IMR-90 (cell line): Measurements from ENCODE around the gene SLC18A3. TPM values are rescaled to one million over a fixed set of nuclear protein-coding genes. Genes with fewer than 3 reads are reported as not detected.
A peak's percentile ranks its signal among the peaks of the same experiment; 100 is the strongest.

Source experiments
- ATAC-seq: fragments of 200-7000 bp; cut with Tn5 transposase; 2 replicates; pipeline ENCODE4 v1.9.1; 2020; ENCODE audit warnings: low read depth, mild to moderate bottlenecking, moderate library complexity
- BruUV-seq: library from RNA; stranded (reverse); fragments of 400-500 nt; replicated peaks from 2 replicates; lab custom pipeline; 2021; lab: Mats Ljungman, UMichigan
- CTCF ChIA-PET: fragments of 300-600 bp; formaldehyde crosslinking; extraction: SDS; loops from one replicate; lab custom pipeline; 2021; ENCODE audit warnings: antibody characterized with exemption; lab: Yijun Ruan, JAX
- POLR2A ChIA-PET: fragments of 300-600 bp; sonication (Branson Sonifier 250); formaldehyde crosslinking; loops from one replicate; lab custom pipeline; 2022; ENCODE audit warnings: antibody characterized with exemption; ENCODE audit not compliant: unreplicated experiment; lab: Charles Lee
- DNase-seq: peaks from one replicate; pipeline ENCODE4 v3.0.0; 2013
- H2AFZ ChIP-seq: replicated peaks from 2 replicates; pipeline ENCODE3; 2013; ENCODE audit warnings: low read length, mild to moderate bottlenecking; ENCODE audit not compliant: poor library complexity
- H2AK5ac ChIP-seq: 2 replicates; pipeline ENCODE4 v1.6.1; 2013; ENCODE audit warnings: low read depth, low read length, inconsistent platforms
- H2AK9ac ChIP-seq: replicated peaks from 2 replicates; pipeline ENCODE3; 2013; ENCODE audit warnings: mild to moderate bottlenecking, low read depth, low read length, moderate library complexity; ENCODE audit not compliant: poor library complexity
- H2BK120ac ChIP-seq: 2 replicates; pipeline ENCODE4 v1.6.1; 2013; ENCODE audit warnings: low read depth, low read length, inconsistent platforms
- H2BK15ac ChIP-seq: 3 replicates; pipeline ENCODE4 v1.6.1; 2013; ENCODE audit warnings: low read depth, low read length, inconsistent platforms
- H2BK20ac ChIP-seq: 2 replicates; pipeline ENCODE4 v1.6.1; 2013; ENCODE audit warnings: low read depth, mild to moderate bottlenecking, inconsistent platforms, low read length, moderate library complexity
- H2BK5ac ChIP-seq: 2 replicates; pipeline ENCODE4 v1.6.1; 2013; ENCODE audit warnings: mild to moderate bottlenecking, low read depth, low read length, inconsistent platforms; ENCODE audit not compliant: poor library complexity, severe bottlenecking
- H3K14ac ChIP-seq: replicated peaks from 2 replicates; pipeline ENCODE4 v1.6.1; 2013; ENCODE audit warnings: low read depth, low read length, inconsistent platforms
- H3K18ac ChIP-seq: 2 replicates; pipeline ENCODE4 v1.6.1; 2013; ENCODE audit warnings: low read depth, low read length, control low read depth
- H3K23ac ChIP-seq: 2 replicates; pipeline ENCODE4 v1.6.1; 2013; ENCODE audit warnings: low read depth, low read length, inconsistent platforms
- H3K27ac ChIP-seq: 2 replicates; pipeline ENCODE4 v1.5.1; 2013; ENCODE audit warnings: mild to moderate bottlenecking, control low read depth, low read length; ENCODE audit not compliant: insufficient read depth
- H3K27me3 ChIP-seq: 2 replicates; pipeline ENCODE4 v1.6.1; 2013; ENCODE audit warnings: low read length; ENCODE audit not compliant: control insufficient read depth, insufficient read depth
- H3K36me3 ChIP-seq: 2 replicates; pipeline ENCODE4 v1.6.1; 2013; ENCODE audit warnings: low read length, mixed read lengths; ENCODE audit not compliant: control insufficient read depth, insufficient read depth
- H3K4ac ChIP-seq: 2 replicates; pipeline ENCODE4 v1.6.1; 2013; ENCODE audit warnings: low read depth, low read length, inconsistent platforms
- H3K4me1 ChIP-seq: 2 replicates; pipeline ENCODE4 v1.6.1; 2013; ENCODE audit warnings: low read length, mixed read lengths; ENCODE audit not compliant: control insufficient read depth, insufficient read depth
- H3K4me2 ChIP-seq: 2 replicates; pipeline ENCODE4 v1.6.1; 2013; ENCODE audit warnings: low read depth, mild to moderate bottlenecking, control low read depth, low read length, moderate library complexity
- H3K4me3 ChIP-seq: 2 replicates; pipeline ENCODE4 v1.5.1; 2013; ENCODE audit warnings: low read depth, mild to moderate bottlenecking, control low read depth, low read length, moderate library complexity; ENCODE audit not compliant: insufficient read depth
- H3K56ac ChIP-seq: 2 replicates; pipeline ENCODE4 v1.6.1; 2013; ENCODE audit warnings: low read length, inconsistent platforms; ENCODE audit not compliant: insufficient read depth; ENCODE audit errors: extremely low read depth
- H3K79me1 ChIP-seq, 2 experiments: 2 replicates each; pipeline ENCODE4 v1.6.1; 2013; ENCODE audit warnings: low read length in 2 of 2, inconsistent platforms in 1 of 2, low read depth in 1 of 2
- H3K9ac ChIP-seq: 2 replicates; pipeline ENCODE4 v1.6.1; 2013; ENCODE audit warnings: low read depth, low read length, control low read depth
- H3K9me1 ChIP-seq: 2 replicates; pipeline ENCODE4 v1.6.1; 2013; ENCODE audit warnings: low read length, inconsistent platforms; ENCODE audit not compliant: insufficient read depth
- H3K9me3 ChIP-seq: 2 replicates; pipeline ENCODE4 v1.6.1; 2013; ENCODE audit warnings: low read length; ENCODE audit not compliant: control insufficient read depth, insufficient read depth
- H4K20me1 ChIP-seq: 2 replicates; pipeline ENCODE4 v1.6.1; 2013; ENCODE audit warnings: low read length, inconsistent platforms; ENCODE audit not compliant: insufficient read depth
- H4K5ac ChIP-seq: 2 replicates; pipeline ENCODE4 v1.6.1; 2013; ENCODE audit warnings: mild to moderate bottlenecking, low read depth, low read length, control low read depth
- H4K8ac ChIP-seq, 2 experiments: 2 replicates each; pipeline ENCODE4 v1.6.1; 2013; ENCODE audit warnings: low read depth in 2 of 2, low read length in 2 of 2, control low read depth in 1 of 2, inconsistent platforms in 1 of 2
- H4K91ac ChIP-seq: 2 replicates; pipeline ENCODE4 v1.6.1; 2013; ENCODE audit warnings: low read depth, low read length, inconsistent platforms; ENCODE audit not compliant: insufficient read depth
- CHD1 ChIP-seq: IDR thresholded peaks from 2 replicates; pipeline ENCODE4 v1.6.1; 2012; ENCODE audit warnings: low read depth, low read length, improper control_type of control experiment
- ELK1 ChIP-seq: fragments of 150-350 bp; IDR thresholded peaks from 2 replicates; pipeline ENCODE4 v1.6.1; 2016; ENCODE audit warnings: low read depth, mild to moderate bottlenecking, low read length, moderate library complexity, borderline replicate concordance
- MXI1 ChIP-seq: IDR thresholded peaks from 2 replicates; pipeline ENCODE4 v1.6.1; 2012; ENCODE audit warnings: low read depth, mild to moderate bottlenecking, low read length, moderate library complexity, borderline replicate concordance
- POLR2A ChIP-seq: IDR thresholded peaks from 2 replicates; pipeline ENCODE4 v1.6.1; 2012; ENCODE audit warnings: mild to moderate bottlenecking, low read depth, low read length
- USF2 ChIP-seq: fragments of 150-350 bp; IDR thresholded peaks from 2 replicates; pipeline ENCODE4 v1.6.1; 2017; ENCODE audit warnings: mild to moderate bottlenecking, antibody characterized with exemption, low read length, low read depth
- WGBS, 2 experiments: methylation state at CpG; one replicate each; pipeline versions ENCODE4 v1.1.5 to v1.1.7; 2013; ENCODE audit warnings: missing lambda C conversion rate in 2 of 2; ENCODE audit not compliant: insufficient read length in 1 of 2; ENCODE audit errors: extremely low coverage in 2 of 2; 5-methylcytosine and 5-hydroxymethylcytosine counted together
- dilution Hi-C: fragments of 300-500 bp; cut with HindIII; formaldehyde crosslinking; loops from one replicate; pipeline ENCODE4 v1.14.3; 2018; ENCODE audit warnings: low sequenced_read_pairs; ENCODE audit not compliant: unreplicated experiment
- in situ Hi-C: fragments of 300-500 bp; cut with MboI; formaldehyde crosslinking; loops from 3 replicates; pipeline ENCODE4 v1.14.3; 2019; ENCODE audit warnings: low sequenced_read_pairs, inconsistent platforms, mixed read lengths
- intact Hi-C: fragments of 100-400 bp; cut with micrococcal nuclease; formaldehyde crosslinking; loops from 2 replicates; pipeline ENCODE4 v1.10.0; 2022
- polyA plus RNA-seq, 3 experiments: library from polyadenylated mRNA; depleted of rRNA; stranded (reverse); fragments of >200 nt; gene quantifications; 2 replicates each; pipeline ENCODE4 v1.2.3, GENCODE V29; 2012; ENCODE audit warnings: low replicate concordance in 1 of 3
- total RNA-seq: library from RNA; depleted of rRNA; stranded (reverse); fragments of >200 nt; gene quantifications from 2 replicates; pipeline ENCODE4 v1.2.3, GENCODE V29; 2012
- TF ChIP-seq, protein P1 (sequence below): conservative IDR thresholded peaks from 2 replicates; pipeline ENCODE4 v1.5.1; 2012; ENCODE audit warnings: mild to moderate bottlenecking, low read depth, low read length, improper control_type of control experiment

SLC18A3 gene
- total and polyA plus RNA-seq, 2 of the 4 experiments (the other 2 are of a cell fraction) = not detected

GRCh38 chr10:49595003-49595712, 15.0 kb upstream of the SLC18A3 start:
- intact Hi-C loops (loop anchor here (10.0 kb wide), 2 partner anchors 350 to 470 kb away; partner anchors contain the start of genes PARG, TIMM23B and WASHC2A), dilution Hi-C loops (no loop called here), in situ Hi-C loops (loop anchor here (10.0 kb wide), 2 partner anchors 320 to 620 kb away; no protein-coding TSS in a partner anchor)
- H3K27ac ChIP-seq = no peak overlapping the region
- no peak overlapping the region for H3K18ac ChIP-seq
- H3K14ac ChIP-seq = no peak overlapping the region
- no peak overlapping the region for H3K4me2 ChIP-seq
- no peaks in the 10 kb centered on the region for H3K79me1 ChIP-seq
- peaks cover 14% of the 10 kb centered on the region; the same call in 1 of the 2 replicates for H3K27me3 ChIP-seq
- no TSS peak for BruUV-seq
- H3K23ac ChIP-seq = no peak overlapping the region
- H3K4me1 ChIP-seq = no peaks in the 10 kb centered on the region; the same call in 1 of the 2 replicates
- H2BK120ac ChIP-seq = no peak overlapping the region
- no peak overlapping the region for H3K4me3 ChIP-seq
- no peak overlapping the region for H2BK15ac ChIP-seq
- H4K5ac ChIP-seq = no peak overlapping the region
- H2BK5ac ChIP-seq = no peak overlapping the region
- no peaks in the 10 kb centered on the region for H3K36me3 ChIP-seq
- no peaks in the 10 kb centered on the region for H3K9me3 ChIP-seq
- CTCF ChIA-PET = no interaction called here
- POLR2A ChIA-PET = no interaction called here
- H3K56ac ChIP-seq = no peak overlapping the region
- no peaks in the 10 kb centered on the region for H3K9me1 ChIP-seq
- WGBS, 2 experiments = no CpG with 5 or more reads among the region's 10 CpGs
- no peak overlapping the region for H2BK20ac ChIP-seq
- H3K9ac ChIP-seq = no peak overlapping the region
- no peak overlapping the region for H4K91ac ChIP-seq
- H2AFZ ChIP-seq = peak overlapping the region; percentile 21
- H2AK9ac ChIP-seq = no peak overlapping the region
- H2AK5ac ChIP-seq = no peak overlapping the region
- no peak overlapping the region for H3K4ac ChIP-seq
- no peaks in the 10 kb centered on the region for H4K20me1 ChIP-seq
- TF ChIP-seq CHD1 (no peak), POLR2A (no peak), ELK1 (no peak), USF2 (no peak), MXI1 (no peak)
- TF ChIP-seq, protein P1, sequence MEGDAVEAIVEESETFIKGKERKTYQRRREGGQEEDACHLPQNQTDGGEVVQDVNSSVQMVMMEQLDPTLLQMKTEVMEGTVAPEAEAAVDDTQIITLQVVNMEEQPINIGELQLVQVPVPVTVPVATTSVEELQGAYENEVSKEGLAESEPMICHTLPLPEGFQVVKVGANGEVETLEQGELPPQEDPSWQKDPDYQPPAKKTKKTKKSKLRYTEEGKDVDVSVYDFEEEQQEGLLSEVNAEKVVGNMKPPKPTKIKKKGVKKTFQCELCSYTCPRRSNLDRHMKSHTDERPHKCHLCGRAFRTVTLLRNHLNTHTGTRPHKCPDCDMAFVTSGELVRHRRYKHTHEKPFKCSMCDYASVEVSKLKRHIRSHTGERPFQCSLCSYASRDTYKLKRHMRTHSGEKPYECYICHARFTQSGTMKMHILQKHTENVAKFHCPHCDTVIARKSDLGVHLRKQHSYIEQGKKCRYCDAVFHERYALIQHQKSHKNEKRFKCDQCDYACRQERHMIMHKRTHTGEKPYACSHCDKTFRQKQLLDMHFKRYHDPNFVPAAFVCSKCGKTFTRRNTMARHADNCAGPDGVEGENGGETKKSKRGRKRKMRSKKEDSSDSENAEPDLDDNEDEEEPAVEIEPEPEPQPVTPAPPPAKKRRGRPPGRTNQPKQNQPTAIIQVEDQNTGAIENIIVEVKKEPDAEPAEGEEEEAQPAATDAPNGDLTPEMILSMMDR = no peak
- DNase-seq (no peak), ATAC-seq (no peak)
- H4K8ac ChIP-seq = no peak overlapping the region
